ENCODE measurements around the gene GABRD. TPM values are rescaled to one million over a fixed set of nuclear protein-coding genes. Genes with fewer than 3 reads are reported as not detected.
A peak's percentile ranks its signal among the peaks of the same experiment; 100 is the strongest.

GABRD gene
- total RNA-seq, 1 donor from 2014 or later, result 0.62 TPM

- no peak for DNase-seq
These were observed 33.6 kb upstream of the GABRD start for GRCh38 chr1:1985375-1986050.

GRCh38 chr1:1986451-1987141, 32.5 kb upstream of the GABRD start:
- no peak for DNase-seq

GRCh38 chr1:1987142-1987510, 32.0 kb upstream of the GABRD start:
- DNase-seq, result no peak

GRCh38 chr1:1988061-1988945, 30.8 kb upstream of the GABRD start:
- DNase-seq, result no peak

- DNase-seq, result no peak
These were observed 30.0 kb upstream of the GABRD start for GRCh38 chr1:1989102-1989542.

- DNase-seq, result no peak
These were observed 29.4 kb upstream of the GABRD start for GRCh38 chr1:1989789-1990188.

GRCh38 chr1:1990222-1990621, 28.9 kb upstream of the GABRD start:
- DNase-seq, result no peak

GRCh38 chr1:1994536-1994935, 24.6 kb upstream of the GABRD start:
- DNase-seq, result no peak

- no peak for DNase-seq
These were observed 22.9 kb upstream of the GABRD start for GRCh38 chr1:1996207-1996651.

GRCh38 chr1:1997576-1997975, 21.6 kb upstream of the GABRD start:
- no peak for DNase-seq

GRCh38 chr1:2000432-2000831, 18.7 kb upstream of the GABRD start:
- DNase-seq, result no peak

GRCh38 chr1:2000850-2001249, 18.3 kb upstream of the GABRD start:
- DNase-seq, result no peak

GRCh38 chr1:2001773-2002411, 17.3 kb upstream of the GABRD start:
- no peak for DNase-seq

- peak; percentile 45 for DNase-seq
These were observed 15.5 kb upstream of the GABRD start, which contains the start of gene CFAP74 for GRCh38 chr1:2003541-2004131. Gene CFAP74, minus strand, starts transcription at chr1:2003786. Its CDS starts 12,830 bp downstream, at chr1:1990956.

GRCh38 chr1:2004856-2005255, 14.3 kb upstream of the GABRD start:
- no peak for DNase-seq

- DNase-seq, result no peak
These were observed 9.8 kb upstream of the GABRD start for GRCh38 chr1:2009101-2010053.

GRCh38 chr1:2014181-2014580, 5.0 kb upstream of the GABRD start:
- no peak for DNase-seq

GRCh38 chr1:2014741-2015735, 4.1 kb upstream of the GABRD start:
- DNase-seq, result peak; percentile 51

- DNase-seq, result no peak
These were observed 3.0 kb upstream of the GABRD start for GRCh38 chr1:2016123-2016522.
